ENCODE data around the gene JAZF1.
A peak's percentile ranks its signal among the peaks of the same experiment; 100 is the strongest.

The JAZF1 gene

DNA sequence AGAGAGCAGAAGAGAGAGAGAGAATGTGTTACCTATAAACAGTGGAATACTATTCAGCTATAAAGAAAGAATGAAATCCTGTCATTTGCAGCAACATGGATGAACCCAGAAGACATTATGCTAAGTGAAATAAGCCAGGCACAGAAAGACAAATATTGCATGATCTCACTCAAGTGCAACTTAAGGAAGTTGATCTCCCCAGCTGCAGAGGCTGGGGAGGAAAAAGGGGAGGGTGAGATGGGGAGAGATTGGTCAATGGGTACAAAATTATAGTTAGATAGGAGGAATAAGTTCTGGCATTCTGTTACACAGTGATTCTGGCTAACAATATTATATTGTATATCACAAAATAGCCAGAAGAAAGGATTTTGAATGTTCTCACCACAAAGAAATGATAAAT is 11.2 kb upstream of the JAZF1 start:
- DNase-seq (ENCODE audit: low read depth in 4 of 4, low spot score in 1 of 4), result no peak

DNA sequence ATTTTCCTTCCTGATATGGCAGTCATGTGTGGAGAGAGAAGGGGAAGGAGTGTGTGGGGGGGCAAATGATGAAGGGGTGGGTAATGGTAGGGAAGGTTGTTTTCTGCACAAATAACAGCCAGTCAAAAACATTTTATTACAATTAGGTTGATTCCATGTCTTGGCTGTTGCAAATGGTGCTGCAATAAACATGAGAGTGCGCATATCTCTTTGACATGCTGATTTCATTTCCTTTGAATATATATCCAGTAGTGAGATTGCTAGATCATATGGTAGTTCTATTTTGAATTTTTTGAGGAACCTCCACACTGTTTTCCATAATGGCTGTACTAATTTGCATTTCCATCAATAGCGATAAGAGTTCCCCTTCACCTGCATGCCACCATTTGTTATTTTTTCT is 10.6 kb upstream of the JAZF1 start:
- no peak for DNase-seq (ENCODE audit: low read depth in 4 of 4, low spot score in 1 of 4)

DNA sequence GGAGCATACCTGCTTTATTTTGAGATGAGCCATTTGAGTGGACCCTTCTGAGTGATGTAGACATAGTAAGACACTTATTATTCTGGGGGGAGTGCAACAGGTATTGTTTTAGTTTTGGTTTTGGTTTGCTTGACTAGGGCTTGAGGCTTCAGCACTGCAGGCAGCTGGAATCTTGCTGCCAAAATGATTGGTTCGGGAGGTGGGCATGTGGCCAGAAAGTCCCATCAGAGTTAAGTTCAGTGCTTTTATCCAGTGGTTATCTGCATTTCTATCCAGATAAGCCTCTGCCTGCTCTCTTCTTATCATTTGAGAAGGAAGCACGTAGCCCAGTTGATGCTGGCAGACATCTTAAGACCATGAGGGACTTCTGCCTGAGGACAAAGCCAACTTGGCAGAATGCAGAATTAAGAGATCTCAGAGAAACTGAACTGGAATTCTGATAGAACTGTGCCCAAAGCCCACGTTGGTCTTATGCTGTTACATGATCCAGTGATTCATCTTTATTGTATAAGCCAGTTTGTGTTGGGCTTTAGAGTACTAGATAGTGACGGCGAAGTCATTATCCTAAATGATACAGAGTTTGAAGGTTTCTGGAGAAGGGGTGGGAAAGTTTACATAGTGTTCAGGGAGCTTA is 9.6 kb upstream of the JAZF1 start:
- no peak for DNase-seq (ENCODE audit: low read depth in 4 of 4, low spot score in 1 of 4)

DNA sequence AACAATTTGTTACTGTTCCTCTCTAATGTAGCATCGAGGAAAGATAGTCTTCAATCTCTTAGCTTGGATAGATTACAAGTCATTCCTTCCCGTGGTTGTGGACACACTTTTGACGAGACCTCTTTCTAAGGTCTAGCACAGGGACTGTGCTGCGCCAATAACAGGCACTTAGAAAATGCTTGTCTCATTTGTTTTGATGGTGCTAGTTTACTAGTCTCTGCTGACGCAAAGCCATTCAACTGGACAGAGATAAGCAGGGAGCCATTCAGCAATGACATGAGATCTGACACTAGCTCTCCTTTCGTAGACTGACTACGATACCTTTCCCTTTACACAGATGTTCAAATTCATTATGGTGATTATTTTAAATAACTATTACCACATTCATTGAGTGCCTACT is 6.4 kb upstream of the JAZF1 start:
- no peak for DNase-seq (ENCODE audit: low read depth in 4 of 4, low spot score in 1 of 4)

DNA sequence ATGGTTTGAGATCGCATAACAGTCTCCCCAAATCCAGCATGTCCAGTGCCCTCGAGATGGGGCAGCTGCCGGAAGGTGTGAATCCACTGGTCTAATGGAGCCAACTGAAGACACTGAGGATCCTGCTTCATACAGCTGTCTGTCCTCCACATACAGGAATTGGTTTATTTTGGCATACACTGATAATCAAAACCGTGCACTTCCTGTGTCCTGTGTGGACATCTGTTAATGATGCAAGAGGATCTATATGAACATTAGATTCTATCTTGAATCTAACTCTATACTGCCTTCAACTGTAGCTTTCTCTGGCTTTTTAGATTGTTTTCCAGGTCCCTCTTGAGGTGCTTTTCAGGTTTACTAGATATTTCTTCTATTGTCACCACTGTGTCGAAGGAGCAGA is 3.0 kb upstream of the JAZF1 start:
- no peak for DNase-seq (ENCODE audit: low read depth in 4 of 4, low spot score in 1 of 4)

DNA sequence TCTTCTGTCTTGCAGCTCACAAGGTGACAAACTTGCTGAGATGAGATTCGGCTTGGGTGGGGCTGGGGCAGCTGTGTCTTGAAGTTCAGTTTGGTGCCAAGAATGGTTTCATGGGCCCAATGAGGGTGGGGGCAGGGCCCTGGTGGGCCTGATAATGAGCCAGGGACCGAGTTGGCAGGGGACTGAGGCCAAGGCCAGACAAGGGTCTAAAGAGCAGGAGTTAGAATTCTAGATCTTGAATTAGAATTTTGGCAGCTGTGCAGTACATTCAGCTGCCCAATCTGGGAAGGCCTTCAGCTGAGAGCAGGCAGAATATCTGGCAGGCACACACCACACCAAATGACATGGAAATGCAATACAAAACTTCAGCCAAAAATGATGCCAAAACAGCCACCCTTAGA is 1.5 kb upstream of the JAZF1 start:
- no peak for DNase-seq (ENCODE audit: low read depth in 4 of 4, low spot score in 1 of 4)

DNA sequence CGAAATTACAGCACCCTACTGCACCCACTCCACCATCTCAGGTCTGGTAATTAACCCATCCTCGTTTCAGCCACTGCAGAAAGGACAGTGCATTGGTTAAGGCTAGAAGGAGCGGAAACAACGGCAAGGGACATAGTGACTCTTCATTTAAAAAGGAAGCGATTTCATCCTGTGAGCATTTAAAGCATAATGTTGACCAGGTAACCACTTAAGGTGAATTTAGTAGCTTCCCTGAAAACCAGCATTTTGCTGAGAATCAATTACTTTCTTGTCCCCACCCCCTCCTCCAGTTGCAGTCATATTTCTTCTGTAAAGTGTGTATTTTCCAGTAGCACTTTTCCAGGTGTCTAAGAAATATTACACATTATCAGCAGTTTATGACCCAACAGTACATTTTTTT is 821 bp upstream of the JAZF1 start:
- no peak for DNase-seq (ENCODE audit: low read depth in 4 of 4, low spot score in 1 of 4)

DNA sequence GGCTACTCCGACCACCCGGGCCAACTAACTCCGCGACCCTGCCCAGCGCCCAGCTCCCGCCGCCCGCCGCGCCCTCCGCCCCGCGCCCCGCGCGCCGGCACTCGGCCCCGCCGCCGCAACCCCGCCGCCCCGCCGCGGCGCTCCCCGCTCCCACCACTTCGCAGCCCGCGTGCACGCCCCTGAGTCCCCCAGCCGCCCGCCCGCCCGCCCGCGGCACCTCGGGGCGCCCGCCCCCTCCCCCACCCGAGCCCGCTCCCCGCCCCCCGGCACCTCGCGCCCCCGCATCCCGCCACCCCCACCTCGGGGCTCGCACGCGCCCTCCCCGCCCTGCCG is 598 bp downstream of the JAZF1 start:
- peak in 2 of 4 experiments; percentile 4 to 27 for DNase-seq (ENCODE audit: low read depth in 4 of 4, low spot score in 1 of 4)

DNA sequence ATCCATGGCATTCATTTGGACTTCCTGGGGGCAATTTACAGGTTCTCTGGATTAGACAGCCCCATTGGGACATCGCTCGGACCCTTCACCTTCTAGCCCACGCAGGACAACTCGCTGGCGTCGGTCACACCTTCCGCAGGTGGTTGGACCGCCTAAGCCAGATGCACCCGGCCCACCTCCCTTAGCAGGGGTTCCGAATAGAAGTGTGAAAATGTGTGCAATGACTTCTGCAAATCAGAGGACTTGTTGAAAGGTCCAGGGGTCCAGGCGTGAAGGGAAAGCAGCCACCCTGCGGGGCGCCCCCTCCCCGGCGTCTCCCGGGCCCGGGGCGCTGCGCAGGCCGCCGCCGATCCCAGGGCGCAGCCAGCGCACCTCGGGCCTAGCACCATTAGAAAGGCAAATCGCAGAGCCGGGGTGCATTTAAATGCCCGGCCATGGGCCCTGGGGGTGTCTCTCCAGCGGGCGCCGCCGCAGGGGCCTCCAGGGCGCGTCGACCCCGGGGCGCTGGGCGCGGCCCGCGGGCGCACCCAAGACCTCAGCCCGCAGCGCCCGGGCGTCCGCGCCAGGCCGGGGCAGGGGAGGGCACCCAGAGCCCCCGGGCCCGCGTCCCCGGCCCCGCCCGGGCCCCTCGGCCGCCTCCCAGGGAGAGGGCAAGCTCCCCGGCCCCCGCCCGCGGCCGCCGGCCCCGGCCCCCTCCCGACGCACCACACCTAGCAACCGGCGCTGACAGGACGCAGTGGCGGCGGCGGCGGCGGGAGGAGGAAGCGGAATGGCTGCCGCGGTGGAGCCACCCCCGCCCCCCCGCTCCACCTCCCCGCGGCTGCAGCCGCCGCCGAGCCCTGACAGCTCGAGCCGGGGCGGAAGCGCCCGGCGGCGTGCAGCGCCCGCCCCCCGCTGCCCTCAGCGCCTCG is 1.2 kb downstream of the JAZF1 start:
- peak; percentile 32 to 57 (median 42) for DNase-seq (ENCODE audit: low read depth in 4 of 4, low spot score in 1 of 4)

DNA sequence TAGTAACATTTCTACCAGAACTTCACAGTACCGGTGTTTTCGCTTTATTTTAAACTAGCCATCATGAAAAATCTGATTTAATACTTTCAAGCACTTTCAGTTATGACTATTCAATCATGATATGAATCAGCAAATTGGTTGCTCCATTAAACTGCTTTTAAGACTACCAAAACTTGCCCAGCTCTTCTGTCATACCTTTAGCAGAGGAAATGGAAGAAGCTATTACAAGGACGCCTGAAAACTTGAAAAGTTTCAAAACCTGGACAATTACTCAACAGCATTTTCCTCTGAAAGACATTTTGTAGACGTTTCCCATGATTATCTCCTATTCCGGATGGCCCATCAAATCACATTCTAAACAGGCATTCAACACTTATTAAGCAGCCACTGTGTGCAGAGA is 2.0 kb downstream of the JAZF1 start:
- DNase-seq (ENCODE audit: low read depth in 4 of 4, low spot score in 1 of 4), result no peak

DNA sequence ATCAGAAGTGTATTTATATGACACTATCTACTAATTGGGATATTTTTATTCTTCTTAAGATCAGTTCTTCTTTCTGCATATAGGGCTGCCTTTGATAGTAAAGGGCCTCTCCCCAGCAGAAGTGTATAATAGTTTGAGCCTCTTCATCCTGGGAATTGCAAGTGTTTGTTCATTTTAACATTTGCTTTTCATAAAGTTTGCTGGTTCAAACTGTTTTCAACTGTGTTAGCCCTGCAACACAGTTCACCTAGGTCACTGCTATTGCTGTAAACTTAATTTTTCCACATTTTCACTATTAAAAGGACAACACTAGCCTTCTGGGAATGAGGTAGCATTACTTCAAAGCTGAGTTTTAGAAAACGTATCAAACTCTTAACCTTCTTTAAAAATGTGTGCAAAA is 2.8 kb downstream of the JAZF1 start:
- DNase-seq (ENCODE audit: low read depth in 4 of 4, low spot score in 1 of 4), result no peak

DNA sequence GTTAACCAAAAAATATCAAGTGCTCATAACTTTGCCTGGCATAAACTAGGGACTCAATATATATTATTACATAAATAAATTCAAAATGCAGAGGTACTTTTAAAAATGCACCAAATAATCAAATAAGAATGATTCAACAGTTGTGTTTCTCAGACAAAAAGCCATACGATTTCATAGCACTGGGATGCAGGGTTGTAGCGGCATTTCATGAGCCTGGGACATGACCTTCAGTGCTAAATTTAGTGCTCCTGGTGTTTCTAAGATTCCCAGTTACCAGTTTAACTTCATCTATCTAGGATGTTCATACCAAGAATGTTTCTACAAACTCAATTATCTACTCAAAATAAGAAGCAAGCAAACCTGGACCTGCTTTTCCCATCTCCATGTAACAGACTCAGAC is 4.0 kb downstream of the JAZF1 start:
- DNase-seq (ENCODE audit: low read depth in 4 of 4, low spot score in 1 of 4), result no peak

DNA sequence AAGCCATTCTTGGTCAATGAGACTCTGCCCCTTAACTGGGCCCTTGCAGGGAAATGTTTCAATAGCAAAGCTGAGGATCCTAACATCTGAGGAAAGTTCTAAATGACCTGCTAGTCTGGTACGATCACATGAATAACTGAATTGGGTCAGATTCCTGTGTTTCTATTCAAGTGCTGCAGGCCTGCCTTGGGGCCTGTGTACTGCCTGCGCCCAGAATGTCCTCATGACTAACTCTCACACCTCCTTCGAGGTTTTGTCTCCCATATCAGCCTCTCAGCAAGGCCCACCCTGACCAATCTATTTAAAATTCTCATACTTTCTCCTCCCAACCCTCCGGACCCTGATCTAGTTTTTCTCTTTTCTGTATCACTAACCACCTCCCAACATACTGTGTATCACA is 4.4 kb downstream of the JAZF1 start:
- DNase-seq (ENCODE audit: low read depth in 4 of 4, low spot score in 1 of 4), result no peak

DNA sequence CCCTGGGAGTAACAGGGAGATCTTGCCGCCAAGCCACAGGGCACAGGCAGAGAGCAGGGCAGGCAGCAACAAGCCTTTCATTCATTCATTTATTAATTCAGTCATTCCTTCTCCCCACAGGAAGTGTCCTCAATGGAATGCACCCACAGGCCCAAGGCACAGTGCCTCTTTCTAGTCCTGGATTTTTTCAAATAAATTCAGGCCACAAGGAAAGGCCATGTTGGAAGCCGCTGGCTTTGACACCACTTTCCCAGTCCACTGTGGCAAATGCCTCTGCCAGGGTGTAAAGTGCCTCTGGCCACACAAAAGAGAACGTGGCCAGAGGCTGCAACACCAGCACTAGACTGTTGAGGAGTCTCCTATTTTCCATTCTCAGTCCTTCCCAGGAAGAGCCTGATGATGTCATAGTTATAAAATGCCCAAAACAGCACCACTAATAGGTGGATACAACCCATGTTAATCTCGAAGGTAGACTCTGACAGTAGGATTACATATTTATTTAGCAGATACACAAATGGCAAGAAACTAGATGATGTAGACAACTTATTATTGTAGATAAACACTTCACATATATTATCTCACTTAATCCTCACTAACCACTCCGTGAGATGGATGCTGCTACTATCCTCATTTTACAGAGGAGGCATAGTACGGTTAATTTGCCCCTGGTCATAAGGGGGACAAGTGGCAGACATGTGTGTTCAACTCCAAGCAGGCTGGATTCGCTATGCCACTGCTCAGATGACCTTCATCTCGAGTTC is 5.5 kb downstream of the JAZF1 start:
- DNase-seq (ENCODE audit: low read depth in 4 of 4, low spot score in 1 of 4), result no peak

DNA sequence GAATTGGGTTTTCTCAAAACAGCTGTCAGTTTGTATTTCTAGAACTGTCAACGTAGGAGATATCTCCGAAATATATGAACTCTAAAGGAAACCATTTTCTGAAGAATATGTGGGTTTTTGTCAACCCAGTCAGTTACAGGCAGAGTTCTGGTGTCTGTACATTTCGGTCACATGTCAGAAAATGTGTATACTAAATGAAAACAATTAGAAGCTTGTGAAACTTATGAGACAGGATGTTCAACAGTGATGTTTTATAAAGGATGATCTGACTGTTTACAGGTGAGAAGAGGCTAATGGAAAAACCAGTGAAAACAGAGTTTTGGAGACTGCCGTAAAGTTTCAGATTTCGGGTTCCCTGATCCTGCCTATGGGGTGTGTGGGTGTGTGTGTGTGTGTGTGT is 6.2 kb downstream of the JAZF1 start:
- no peak for DNase-seq (ENCODE audit: low read depth in 4 of 4, low spot score in 1 of 4)

DNA sequence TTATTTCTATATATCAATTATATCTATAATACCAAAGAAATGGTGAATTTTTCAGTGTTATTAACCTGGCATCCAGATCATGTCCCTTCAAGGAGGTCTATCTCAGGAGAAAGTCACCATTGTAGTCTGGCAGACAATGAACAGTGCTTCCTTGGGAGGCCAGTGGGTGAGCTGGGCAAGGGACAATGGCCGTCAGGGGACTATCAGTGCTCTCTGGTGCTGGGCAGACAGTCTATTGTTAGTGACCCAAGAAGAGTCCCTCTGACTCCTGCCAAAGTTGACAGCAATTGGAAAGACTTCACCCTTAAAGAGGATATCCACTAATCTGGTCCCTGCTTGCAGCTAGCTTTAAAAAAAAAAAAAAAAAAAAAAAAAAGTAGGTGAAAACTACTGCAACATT is 7.1 kb downstream of the JAZF1 start:
- DNase-seq (ENCODE audit: low read depth in 4 of 4, low spot score in 1 of 4), result no peak

DNA sequence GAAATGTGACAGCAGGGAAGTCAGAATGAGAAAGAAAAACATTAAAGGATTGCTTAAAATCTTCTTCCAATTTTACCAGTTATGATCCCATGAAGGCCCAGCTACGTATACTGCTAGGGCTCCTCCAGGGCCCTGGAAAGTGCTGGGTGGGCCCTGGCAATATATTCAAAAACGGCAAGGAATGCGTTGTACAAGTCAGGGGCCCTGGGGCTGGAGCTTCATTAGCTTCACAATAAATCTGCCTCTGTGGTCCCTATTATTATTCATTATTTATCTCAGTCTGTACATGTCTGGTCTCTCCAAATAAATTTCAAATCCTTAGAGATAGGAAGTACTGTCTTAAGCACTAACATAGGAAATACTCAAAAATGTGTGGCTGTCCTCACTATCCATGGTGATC is 7.6 kb downstream of the JAZF1 start:
- no peak for DNase-seq (ENCODE audit: low read depth in 4 of 4, low spot score in 1 of 4)

DNA sequence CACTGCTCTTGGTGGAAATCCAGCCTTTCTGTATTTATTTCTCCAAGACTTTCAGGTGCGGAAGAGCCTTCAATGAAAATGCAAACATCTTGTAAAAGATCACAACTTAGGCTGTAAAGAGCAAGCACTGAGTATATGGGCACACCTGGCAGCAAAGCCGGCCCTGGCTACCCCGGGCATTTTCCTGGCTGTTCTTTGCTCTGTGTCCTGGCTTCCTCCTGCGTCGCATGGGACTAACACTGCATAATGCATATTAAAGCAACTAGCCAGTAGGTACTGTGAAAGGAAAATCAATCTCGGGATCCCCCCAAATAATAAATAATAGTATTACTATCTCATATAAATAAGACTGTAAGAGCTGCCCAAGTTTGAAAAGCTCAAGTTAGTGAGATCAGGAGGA is 9.9 kb downstream of the JAZF1 start:
- no peak for DNase-seq (ENCODE audit: low read depth in 4 of 4, low spot score in 1 of 4)

DNA sequence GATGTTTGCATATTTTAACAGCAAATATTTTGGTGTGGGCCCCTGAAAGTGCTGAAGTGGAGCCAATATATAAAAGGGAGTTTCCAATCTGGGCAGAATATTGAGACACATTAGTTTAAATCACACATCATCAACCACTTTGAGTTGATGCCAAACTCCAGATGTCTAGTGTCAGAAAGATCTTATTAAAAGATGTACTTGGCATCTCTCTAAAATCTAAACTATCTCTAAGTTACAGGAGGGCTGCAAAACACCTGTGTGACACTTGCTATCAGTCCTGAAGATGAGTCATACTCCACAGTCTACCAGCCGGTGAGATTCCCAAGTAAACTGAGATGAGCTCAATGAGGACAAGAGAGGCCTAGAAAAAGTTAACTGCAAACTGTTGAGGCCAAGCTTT is 11.4 kb downstream of the JAZF1 start:
- no peak for DNase-seq (ENCODE audit: low read depth in 4 of 4, low spot score in 1 of 4)

DNA sequence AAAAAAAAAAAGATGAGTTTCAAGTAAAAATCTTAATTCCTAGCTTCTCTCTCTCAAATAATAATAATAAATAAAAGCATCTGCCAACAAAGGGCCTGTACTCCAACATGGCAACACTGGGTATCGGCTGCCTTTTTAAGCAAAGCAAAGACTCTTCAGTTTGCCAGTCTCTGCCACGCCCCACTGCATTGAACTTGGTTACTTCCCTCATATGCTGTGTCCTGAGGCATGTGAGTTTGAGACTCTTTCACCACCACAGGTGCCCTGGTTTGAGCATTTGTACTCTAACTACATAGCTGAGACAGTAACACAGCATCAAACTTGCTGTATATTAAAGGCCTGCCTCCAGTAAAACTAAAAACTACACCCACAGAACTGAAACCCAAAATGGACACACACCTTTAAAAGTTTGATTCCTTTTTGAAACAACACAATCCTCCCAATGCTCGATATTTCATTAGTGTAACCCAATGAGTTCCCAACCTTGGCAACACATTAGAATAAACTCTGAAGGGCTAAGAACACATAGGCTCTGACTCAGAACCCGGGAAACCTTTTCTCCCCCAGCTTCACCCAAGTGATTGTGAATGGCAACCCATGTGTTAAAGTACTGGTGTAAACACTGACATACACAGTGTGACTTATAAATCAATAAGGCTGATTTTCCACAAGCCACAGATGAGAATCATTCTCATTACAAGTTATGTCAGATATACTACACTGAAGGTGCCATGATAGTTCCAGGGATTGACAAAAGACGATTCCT is 12.0 kb downstream of the JAZF1 start:
- no peak for DNase-seq (ENCODE audit: low read depth in 4 of 4, low spot score in 1 of 4)

DNA sequence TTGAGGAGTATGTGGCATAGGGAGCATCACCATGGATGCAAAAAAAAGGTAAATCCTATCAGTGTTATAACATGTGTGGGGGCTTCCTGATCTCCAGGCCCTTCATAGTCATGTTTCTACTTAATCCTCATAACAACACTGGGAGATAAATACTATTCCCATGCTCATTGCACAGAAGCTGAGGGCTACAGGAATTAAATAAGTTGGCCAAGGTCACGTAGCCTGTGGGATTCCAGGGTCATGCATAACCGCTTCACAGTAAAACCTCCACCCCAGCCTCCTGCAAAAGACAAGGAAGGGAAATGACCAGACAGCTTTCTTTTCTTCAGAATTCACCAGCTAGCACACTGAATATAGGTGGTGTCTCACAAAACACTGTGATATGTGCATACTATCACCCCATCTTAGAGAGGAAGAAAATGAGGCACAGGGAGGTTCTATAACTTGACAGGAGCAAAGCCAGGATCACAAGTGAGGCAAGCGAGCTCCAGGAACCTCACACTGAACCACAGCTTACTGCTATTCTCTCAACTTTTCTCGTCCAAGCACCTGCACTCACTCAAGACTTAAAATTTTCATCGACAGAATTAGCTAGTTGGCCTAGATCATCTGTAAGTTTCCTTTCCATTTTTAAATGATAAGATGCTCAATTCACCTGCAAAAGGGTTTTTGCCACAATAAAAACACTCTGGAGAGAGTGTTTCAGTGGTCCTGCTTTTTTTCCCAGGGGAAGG is 13.4 kb downstream of the JAZF1 start:
- no peak for DNase-seq (ENCODE audit: low read depth in 4 of 4, low spot score in 1 of 4)
